GM10266 (cell line): ENCODE results near the gene LSR.
"Not testable (repeated sequence)": the region's sequence is repeated elsewhere in the genome, so short reads cannot be mapped to it uniquely, and the experiment has no call there.

ENCODE experiments used
- DNase-seq: peaks from one replicate; pipeline ENCODE4 v3.0.0; 2012; ENCODE audit errors: extremely low spot score
- TF ChIP-seq, protein P1 (sequence below): IDR thresholded peaks from 2 replicates; pipeline ENCODE4 v1.5.1; 2012; ENCODE audit warnings: mild to moderate bottlenecking, low read depth; ENCODE audit not compliant: control insufficient read depth, insufficient read depth; ENCODE audit errors: missing control alignments

LSR gene

GRCh38 chr19:35279374-35279773 is 30.6 kb downstream of the LSR start:
- TF ChIP-seq, protein P1, sequence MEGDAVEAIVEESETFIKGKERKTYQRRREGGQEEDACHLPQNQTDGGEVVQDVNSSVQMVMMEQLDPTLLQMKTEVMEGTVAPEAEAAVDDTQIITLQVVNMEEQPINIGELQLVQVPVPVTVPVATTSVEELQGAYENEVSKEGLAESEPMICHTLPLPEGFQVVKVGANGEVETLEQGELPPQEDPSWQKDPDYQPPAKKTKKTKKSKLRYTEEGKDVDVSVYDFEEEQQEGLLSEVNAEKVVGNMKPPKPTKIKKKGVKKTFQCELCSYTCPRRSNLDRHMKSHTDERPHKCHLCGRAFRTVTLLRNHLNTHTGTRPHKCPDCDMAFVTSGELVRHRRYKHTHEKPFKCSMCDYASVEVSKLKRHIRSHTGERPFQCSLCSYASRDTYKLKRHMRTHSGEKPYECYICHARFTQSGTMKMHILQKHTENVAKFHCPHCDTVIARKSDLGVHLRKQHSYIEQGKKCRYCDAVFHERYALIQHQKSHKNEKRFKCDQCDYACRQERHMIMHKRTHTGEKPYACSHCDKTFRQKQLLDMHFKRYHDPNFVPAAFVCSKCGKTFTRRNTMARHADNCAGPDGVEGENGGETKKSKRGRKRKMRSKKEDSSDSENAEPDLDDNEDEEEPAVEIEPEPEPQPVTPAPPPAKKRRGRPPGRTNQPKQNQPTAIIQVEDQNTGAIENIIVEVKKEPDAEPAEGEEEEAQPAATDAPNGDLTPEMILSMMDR, result no peak
- no peak for DNase-seq

DNA sequence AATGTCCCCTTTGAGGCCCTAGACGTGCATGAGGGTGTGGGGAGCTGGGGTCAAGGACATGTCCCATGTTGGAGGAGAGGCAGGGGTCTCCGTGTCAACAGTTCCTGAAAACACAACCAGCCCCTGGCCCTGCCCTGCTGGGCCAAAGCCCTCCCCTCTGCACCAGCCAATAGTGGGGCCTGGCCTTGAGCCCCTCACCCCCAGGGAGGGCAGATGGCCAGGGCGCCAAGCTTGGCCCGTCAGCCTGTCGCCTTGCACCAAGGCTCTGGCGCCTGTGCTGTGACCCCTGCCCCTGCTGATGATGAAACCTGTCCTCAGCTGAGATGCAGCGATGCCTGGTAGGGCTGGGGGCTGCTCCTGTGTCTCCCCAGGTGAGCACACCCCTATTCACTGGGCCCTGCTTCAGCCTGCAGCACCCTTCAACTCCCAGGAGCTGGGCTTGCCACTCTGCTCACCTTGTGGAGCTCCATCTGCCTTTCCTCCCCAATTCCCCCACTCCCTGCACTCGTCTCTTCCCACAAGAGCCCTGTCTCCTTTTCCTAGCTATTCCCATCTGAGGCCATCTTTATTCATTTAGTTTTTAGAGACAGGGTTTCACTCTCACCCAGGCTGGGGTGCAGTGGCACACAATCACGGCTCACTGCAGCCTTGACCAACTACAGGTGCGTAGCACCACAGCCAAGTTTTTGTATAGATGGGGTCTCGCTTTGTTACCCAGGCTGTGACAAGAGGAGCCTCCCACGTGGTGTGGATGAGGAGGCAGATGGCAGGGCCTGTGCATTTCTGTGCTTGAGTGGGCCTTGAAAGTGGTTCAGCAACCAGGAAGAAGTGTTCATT is 31.4 kb downstream of the LSR start:
- TF ChIP-seq, protein P1, result no peak
- no peak for DNase-seq

GRCh38 chr19:35281303-35281702 is 32.5 kb downstream of the LSR start:
- no peak for DNase-seq
- TF ChIP-seq, protein P1, result no peak

DNA sequence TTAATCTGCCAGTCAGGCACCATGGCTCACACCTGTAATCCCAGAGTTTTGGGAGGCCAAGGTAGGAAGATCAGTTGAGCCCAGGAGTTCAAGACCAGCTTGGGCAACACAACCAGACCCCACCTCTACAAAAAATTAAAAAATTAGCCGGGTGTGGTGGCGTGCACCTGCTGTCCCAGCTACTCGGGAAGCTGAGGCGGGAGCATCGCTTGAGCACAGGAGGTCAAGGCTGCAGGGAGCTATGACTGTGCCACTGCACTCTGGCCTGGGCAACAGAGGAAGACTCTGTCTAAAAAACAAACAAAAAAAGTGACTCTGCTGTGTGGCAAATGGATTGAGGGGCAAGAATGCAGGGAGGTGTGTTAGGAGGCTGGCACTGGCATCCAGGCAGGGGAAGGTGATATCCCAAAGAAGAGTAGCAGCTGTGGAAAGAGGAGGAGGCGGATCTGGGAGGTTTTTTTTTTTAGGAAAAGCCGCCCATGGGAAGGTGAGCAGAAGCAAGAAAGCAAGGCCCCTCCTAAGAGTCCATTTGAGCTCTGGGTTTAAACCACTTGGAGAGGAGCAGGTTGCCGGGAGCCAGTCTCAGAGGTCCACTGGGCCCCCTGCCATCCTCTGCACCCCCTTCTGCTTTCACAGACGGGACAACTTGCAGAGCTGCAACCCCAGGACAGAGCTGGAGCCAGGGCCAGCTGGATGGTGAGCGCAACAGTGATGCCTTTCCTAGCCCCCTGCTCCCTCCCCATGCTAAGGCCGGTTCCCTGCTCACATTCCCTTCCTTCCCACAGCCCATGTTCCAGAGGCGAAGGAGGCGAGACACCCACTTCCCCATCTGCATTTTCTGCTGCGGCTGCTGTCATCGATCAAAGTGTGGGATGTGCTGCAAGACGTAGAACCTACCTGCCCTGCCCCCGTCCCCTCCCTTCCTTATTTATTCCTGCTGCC is 35.6 kb downstream of the LSR start:
- TF ChIP-seq, protein P1, result no peak
- no peak for DNase-seq

- TF ChIP-seq, protein P1, result no peak
- DNase-seq, result no peak
Measured at GRCh38 chr19:35285095-35285449, 36.3 kb downstream of the LSR start.

DNA sequence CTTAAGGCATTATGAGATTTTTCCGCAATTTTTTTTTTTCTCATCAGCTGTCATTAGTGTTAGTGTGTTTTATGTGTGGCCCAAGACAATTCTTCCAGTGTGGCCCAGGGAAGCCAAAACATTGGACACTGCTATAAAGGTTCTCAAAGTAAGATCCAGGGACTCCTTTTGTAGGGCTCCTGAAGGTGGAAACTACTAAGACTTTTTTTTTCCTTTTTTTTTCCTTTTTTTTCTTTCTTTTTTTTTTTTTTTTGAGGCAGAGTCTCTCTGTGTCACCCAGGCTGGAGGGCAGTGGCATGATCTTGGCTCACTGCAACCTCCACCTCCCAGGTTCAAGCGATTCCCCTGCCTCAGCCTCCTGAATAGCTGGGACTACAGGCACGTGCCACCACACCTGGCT is 36.7 kb downstream of the LSR start:
- not testable (repeated sequence) for DNase-seq

DNA sequence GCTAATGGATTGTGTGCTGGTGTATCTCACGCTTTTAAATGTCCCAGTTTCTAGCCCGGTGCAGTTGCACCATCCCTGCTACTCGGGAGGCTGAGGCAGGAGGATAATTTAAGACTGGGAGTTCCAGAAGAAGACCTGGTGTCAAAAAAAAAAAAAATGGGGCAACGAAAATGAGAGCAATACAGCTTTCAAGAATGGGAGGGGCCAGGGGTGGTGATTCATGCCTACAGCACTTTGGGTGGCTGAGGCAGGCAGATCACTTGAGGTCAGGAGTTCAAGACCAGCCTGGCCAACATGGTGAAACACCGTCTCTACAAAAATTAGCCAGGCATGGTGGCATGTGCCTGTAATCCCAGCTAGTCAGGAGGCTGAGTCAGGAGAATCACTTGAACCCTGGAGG is 37.3 kb downstream of the LSR start:
- not testable (repeated sequence) for DNase-seq

DNA sequence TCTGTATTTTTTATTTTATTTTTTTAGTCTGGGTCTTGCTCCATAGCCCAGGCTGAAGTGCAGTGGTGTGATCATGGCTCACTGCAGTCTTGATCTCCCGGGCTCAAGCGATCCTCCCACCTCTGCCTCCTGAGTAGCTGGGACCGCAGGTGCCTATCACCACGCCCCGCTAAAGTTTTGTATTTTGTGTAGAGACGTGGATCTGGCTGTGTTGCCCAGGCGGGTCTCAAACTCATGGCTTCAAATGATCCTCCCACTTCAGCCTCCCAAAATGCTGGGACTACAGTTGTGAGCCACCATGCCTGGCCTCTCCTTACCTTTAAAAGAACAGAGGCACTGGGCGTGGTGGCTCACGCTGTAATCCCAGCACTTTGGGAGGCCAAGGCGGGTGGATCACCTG is 38.9 kb downstream of the LSR start:
- no peak for DNase-seq
- TF ChIP-seq, protein P1, result no peak
